AG09319 (cell line): ENCODE measurements around the gene RTCB.
A peak's percentile ranks its signal among the peaks of the same experiment; 100 is the strongest.

Source experiments
- DNase-seq: peaks from one replicate; pipeline ENCODE4 v3.0.0-alpha.2; 2010; ENCODE audit warnings: low read depth; ENCODE audit errors: extremely low read depth
- CTCF ChIP-seq: IDR thresholded peaks from 2 replicates; pipeline ENCODE4 v1.5.1; 2011; ENCODE audit warnings: low read depth, mild to moderate bottlenecking, inconsistent platforms, low read length, moderate library complexity

Gene RTCB

GRCh38 chr22:32411829-32412592 is at the start of gene RTCB:
Gene RTCB, minus strand, starts transcription at chr22:32412247. Its CDS starts 91 bp downstream, at chr22:32412156.
- DNase-seq = peak; percentile 78

GRCh38 chr22:32457031-32457430 is 45.0 kb upstream of the RTCB start:
- no peak for DNase-seq
- no peak for TF ChIP-seq CTCF

More at GRCh38 chr22:32411829-32412592, at the start of gene RTCB:
- TF ChIP-seq CTCF = no peak

- DNase-seq = no peak
- TF ChIP-seq CTCF = no peak
Measured at GRCh38 chr22:32448980-32449379, 36.9 kb upstream of the RTCB start.

GRCh38 chr22:32446321-32446720 is 34.3 kb upstream of the RTCB start:
- DNase-seq = no peak
- no peak for TF ChIP-seq CTCF

GRCh38 chr22:32444068-32444467 is 32.0 kb upstream of the RTCB start:
- TF ChIP-seq CTCF = no peak
- DNase-seq = no peak

- TF ChIP-seq CTCF = no peak
- no peak for DNase-seq
Measured at GRCh38 chr22:32430352-32430751, 18.3 kb upstream of the RTCB start.

- no peak for DNase-seq
Measured at GRCh38 chr22:32426881-32427280, 14.8 kb upstream of the RTCB start.

More at GRCh38 chr22:32426881-32427280, 14.8 kb upstream of the RTCB start:
- TF ChIP-seq CTCF = no peak
